HFF-Myc (cell line): ENCODE data around the gene LOC128125822.

ENCODE experiments used
- DNase-seq: peaks from one replicate; pipeline ENCODE4 v3.0.0-alpha.2; 2011; ENCODE audit warnings: low read depth; ENCODE audit errors: extremely low read depth
- H3K4me3 ChIP-seq: replicated peaks from 2 replicates; pipeline ENCODE4 v1.5.1; 2011; ENCODE audit warnings: low read depth, mild to moderate bottlenecking, control low read depth, low read length
- TF ChIP-seq, protein P1 (sequence below): IDR thresholded peaks from 2 replicates; pipeline ENCODE4 v1.5.1; 2012; ENCODE audit warnings: mild to moderate bottlenecking, low read depth, low read length, control low read depth; ENCODE audit errors: missing control alignments

The LOC128125822 gene

DNA sequence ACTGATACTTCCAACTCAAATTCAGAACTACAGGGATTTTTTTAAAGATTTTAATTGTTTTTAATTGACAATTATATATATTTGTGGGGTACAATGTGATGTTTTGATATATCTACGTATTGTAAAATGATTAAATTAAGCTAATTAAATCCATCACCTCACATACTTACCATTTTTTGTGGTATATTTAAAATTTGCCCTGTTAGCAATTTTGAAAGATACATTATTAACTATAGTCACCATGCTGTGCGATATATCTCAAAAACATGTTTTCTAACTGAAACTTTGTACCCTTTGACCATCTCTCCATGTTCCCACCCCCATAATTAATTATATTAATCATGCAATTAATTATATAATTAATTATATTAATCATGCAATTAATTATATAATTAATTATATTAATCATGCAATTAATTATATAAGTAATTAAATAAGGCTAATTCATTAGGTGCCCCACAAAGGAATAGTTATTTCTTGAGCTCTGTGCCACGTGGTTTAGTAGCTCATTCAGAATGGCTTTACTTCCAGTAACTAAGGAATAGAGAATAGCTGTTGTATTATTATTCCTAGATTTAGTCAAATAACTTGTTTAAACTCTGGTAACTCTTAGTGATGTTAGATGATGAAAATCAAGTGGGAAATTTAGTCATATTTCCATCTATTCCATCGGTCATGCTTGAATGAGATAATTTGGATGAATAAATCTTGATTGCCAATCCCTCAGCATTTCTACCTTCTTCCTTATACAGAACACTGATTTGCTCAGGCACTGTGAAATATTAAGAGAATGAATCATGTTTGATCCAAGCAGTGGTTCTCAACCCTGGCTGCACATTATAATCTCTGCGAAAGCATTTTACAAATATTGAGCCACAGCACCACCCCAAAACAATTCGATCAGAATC, 25.1 kb downstream of the LOC128125822 start:
- TF ChIP-seq, protein P1, sequence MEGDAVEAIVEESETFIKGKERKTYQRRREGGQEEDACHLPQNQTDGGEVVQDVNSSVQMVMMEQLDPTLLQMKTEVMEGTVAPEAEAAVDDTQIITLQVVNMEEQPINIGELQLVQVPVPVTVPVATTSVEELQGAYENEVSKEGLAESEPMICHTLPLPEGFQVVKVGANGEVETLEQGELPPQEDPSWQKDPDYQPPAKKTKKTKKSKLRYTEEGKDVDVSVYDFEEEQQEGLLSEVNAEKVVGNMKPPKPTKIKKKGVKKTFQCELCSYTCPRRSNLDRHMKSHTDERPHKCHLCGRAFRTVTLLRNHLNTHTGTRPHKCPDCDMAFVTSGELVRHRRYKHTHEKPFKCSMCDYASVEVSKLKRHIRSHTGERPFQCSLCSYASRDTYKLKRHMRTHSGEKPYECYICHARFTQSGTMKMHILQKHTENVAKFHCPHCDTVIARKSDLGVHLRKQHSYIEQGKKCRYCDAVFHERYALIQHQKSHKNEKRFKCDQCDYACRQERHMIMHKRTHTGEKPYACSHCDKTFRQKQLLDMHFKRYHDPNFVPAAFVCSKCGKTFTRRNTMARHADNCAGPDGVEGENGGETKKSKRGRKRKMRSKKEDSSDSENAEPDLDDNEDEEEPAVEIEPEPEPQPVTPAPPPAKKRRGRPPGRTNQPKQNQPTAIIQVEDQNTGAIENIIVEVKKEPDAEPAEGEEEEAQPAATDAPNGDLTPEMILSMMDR: no peak
- H3K4me3 ChIP-seq: peak overlapping the region; percentile 44
- no peak for DNase-seq

DNA sequence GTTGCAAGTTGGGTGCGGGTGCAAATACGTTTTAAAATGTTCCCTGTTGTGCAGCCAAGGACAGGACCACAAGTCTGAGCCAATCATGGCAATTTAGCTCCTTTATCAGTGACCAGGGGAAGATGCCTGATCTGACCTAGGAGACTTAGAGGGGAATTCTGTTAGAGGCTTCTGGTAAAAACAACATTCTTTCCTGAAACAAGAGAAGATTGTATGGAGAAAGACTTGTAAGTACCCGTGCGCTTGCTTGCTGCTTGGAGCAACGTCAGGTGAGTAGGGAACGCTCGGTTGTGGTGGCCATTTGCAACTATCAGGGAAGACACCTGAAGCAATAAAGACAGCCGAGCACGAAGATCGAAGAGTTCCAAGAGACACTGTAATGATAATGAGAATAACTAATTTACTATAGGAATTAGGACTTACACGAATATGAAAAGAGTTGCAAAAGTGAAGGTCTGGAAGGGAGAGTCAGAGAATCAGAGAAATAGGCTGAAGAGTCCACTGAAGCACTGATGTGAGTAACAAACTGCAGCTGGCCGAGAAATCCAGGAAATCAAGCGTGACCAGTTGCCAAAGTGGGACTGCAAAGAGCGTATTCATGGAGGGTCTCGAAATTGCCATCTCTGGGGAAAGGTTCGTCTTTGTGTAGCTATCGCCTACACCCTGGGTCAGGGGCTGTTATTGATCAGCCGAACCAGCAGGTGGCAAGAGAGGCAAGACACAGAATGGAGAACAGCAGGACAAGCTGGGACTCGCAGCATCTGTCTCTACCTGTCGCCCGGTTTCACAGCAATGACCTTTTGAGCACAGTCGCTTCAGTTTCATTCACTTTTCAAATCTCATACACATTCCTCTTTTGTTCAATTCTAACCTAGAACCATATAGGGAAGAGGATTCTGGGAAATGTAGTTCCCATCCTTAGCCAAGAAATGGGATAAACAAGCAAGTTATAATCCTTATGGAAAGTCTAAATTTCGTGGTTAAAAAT, 26.1 kb downstream of the LOC128125822 start:
- peak; percentile 14 for DNase-seq
- TF ChIP-seq, protein P1: peak; percentile 84
- peak overlapping the region; percentile 44 for H3K4me3 ChIP-seq

DNA sequence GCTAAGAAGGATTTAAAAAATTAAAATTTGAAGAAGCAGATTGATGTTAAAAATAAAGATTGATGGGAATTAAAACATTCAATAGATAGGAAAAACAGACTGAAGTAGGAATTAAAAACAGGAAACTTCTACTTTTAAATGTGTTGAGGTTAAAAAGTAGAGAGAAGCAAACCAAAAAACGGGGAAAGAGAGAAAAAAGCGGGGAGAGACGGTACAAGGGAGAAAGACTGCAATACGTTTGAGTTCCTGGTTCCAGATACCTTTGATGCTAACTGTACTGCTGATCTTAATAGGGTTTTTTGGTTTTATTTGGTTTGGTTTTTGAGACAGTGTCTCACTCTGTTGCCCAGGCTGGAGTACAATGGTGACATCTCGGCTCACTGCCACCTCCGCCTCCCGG, 27.0 kb downstream of the LOC128125822 start:
- no peak for DNase-seq
- no peak overlapping the region for H3K4me3 ChIP-seq

DNA sequence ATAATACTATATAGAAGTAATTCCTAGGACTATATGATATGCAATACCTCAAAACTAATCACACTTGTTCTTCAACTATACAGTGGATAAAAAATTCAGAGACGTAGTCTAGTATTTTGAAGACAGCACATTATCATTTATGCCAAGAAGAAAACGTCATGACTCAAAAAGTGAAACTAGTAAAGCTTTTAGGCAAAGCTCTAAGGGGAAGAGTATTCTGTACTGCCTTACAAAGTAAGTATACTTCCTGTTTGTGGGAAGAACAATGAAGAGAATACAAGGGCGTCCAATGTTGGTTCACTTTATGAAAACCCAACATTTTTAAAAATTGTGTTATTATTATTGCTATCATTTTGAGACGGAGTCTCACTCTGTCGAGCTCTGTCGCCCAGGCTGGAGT, 27.9 kb downstream of the LOC128125822 start:
- TF ChIP-seq, protein P1: no peak
- DNase-seq: no peak
- H3K4me3 ChIP-seq: no peak overlapping the region

More for the DNA sequence above, 27.0 kb downstream of the LOC128125822 start:
- TF ChIP-seq, protein P1: no peak

DNA sequence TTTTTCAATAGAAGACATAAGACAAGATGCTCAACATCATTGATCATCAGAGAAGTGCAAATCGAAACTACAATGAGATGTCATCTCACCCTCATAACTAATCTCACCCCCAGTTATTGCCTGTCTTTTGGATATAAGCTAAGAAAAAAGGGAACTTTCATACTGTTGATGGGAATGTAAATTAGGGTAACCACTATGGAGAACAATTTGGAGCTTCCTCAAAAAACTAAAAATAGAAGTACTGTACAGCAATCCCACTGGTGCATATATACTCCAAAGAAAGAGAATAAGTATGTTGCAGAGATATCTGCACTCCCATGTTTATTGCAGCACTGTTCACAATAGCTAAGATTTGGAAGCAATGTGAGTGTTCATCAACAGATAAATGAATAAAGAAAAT, 37.0 kb downstream of the LOC128125822 start:
- TF ChIP-seq, protein P1: no peak
- no peak for DNase-seq

DNA sequence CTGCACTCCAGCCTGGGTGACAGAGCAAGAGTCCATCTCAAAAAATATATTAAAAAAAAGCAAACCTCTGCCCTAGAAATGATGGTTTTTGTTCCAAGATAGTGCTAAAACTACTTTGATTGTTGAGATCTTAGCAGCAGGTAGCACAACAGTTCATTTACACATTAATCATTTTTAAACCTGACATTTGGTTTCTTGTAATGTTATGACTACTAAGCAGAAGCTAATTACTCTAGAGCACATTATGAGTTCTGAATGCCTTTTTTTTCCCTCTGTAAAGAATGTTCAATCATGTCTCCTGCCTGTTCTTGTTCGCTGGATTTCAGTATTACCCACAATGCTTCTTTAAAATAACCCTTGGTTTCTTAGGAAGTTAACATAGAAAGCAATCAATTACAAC, 38.7 kb downstream of the LOC128125822 start:
- H3K4me3 ChIP-seq: no peak overlapping the region
- DNase-seq: no peak
- TF ChIP-seq, protein P1: no peak

More for the DNA sequence above, 37.0 kb downstream of the LOC128125822 start:
- no peak overlapping the region for H3K4me3 ChIP-seq
